OCI-LY1 (cell line): ENCODE data around the gene DHX36.

Source experiments
- H2AFZ ChIP-seq: fragments of 200-600 bp; sonication (generic), shearing (Covaris generic); 2 replicates; pipeline ENCODE4 v1.6.0; 2014; ENCODE audit warnings: antibody characterized with exemption, mild to moderate bottlenecking, low read length
- H3F3A ChIP-seq: fragments of 200-600 bp; sonication (generic), shearing (Covaris generic); 2 replicates; pipeline ENCODE4 v1.6.0; 2014; ENCODE audit warnings: mild to moderate bottlenecking, antibody characterized with exemption, low read length, moderate library complexity; ENCODE audit not compliant: insufficient read depth
- H3K27ac ChIP-seq: fragments of 200-600 bp; sonication (generic); 2 replicates; pipeline ENCODE4 v1.5.1; 2014; ENCODE audit warnings: low read length, mixed run types, mild to moderate bottlenecking, low read depth; ENCODE audit not compliant: poor library complexity, severe bottlenecking
- H3K27me3 ChIP-seq: fragments of 200-600 bp; sonication (generic); 2 replicates; pipeline ENCODE4 v1.6.0; 2014; ENCODE audit warnings: antibody characterized with exemption, mild to moderate bottlenecking, low read length, moderate library complexity; ENCODE audit not compliant: insufficient read depth
- H3K36me3 ChIP-seq: fragments of 200-600 bp; sonication (generic); 2 replicates; pipeline ENCODE4 v1.6.1; 2014; ENCODE audit warnings: mild to moderate bottlenecking, antibody characterized with exemption, low read length, moderate library complexity, mixed read lengths; ENCODE audit not compliant: insufficient read depth
- H3K4me1 ChIP-seq: fragments of 200-600 bp; sonication (generic); 2 replicates; pipeline ENCODE4 v1.5.1; 2014; ENCODE audit warnings: mild to moderate bottlenecking, low read length, moderate library complexity; ENCODE audit not compliant: insufficient read depth, severe bottlenecking
- H3K4me2 ChIP-seq: fragments of 200-600 bp; sonication (generic), shearing (Covaris generic); 2 replicates; pipeline ENCODE4 v1.6.1; 2014; ENCODE audit warnings: low read length
- H3K4me3 ChIP-seq: fragments of 200-600 bp; sonication (generic); 2 replicates; pipeline ENCODE4 v1.5.1; 2014; ENCODE audit warnings: low read length, low read depth, mild to moderate bottlenecking, mixed read lengths; ENCODE audit not compliant: poor library complexity, severe bottlenecking
- H3K79me2 ChIP-seq: fragments of 200-600 bp; shearing (Covaris generic); 2 replicates; pipeline ENCODE4 v1.6.1; 2016; ENCODE audit warnings: mixed run types, low read length, mixed read lengths; ENCODE audit not compliant: insufficient read depth
- H3K9ac ChIP-seq: fragments of 200-600 bp; sonication (generic), shearing (Covaris generic); 2 replicates; pipeline ENCODE4 v1.6.1; 2014; ENCODE audit warnings: mild to moderate bottlenecking, low read length, mixed read lengths
- H3K9me2 ChIP-seq: fragments of 200-600 bp; sonication (generic), shearing (Covaris generic); 2 replicates; pipeline ENCODE4 v1.6.1; 2014; ENCODE audit warnings: low read depth, mild to moderate bottlenecking, low read length, mixed read lengths
- H3K9me3 ChIP-seq: fragments of 200-600 bp; shearing (Covaris generic); 2 replicates; pipeline ENCODE4 v1.6.1; 2014; ENCODE audit warnings: low read length, mixed read lengths
- H4K20me1 ChIP-seq: fragments of 200-600 bp; sonication (generic), shearing (Covaris generic); 2 replicates; pipeline ENCODE4 v1.6.0; 2016; ENCODE audit warnings: mild to moderate bottlenecking, low read length; ENCODE audit not compliant: insufficient read depth
- EZH2 ChIP-seq: fragments of 200-600 bp; sonication (generic), shearing (Covaris generic); IDR thresholded peaks from 2 replicates; pipeline ENCODE4 v1.8.0; 2017; ENCODE audit warnings: borderline replicate concordance, mixed run types, mild to moderate bottlenecking, antibody characterized with exemption, low read length, moderate library complexity, mixed read lengths
- TF ChIP-seq, protein P1 (sequence below): fragments of 200-600 bp; sonication (generic), shearing (Covaris generic); IDR thresholded peaks from 2 replicates; pipeline ENCODE4 v1.5.1; 2017; ENCODE audit warnings: mild to moderate bottlenecking, antibody characterized with exemption, low read length, moderate library complexity, mixed read lengths

Gene DHX36

GRCh38 chr3:154275292-154275691, 49.0 kb downstream of the DHX36 start:
- H3K9ac ChIP-seq: no peak overlapping the region
- no peaks in the 10 kb centered on the region for H3F3A ChIP-seq
- H3K4me2 ChIP-seq: no peak overlapping the region
- H3K9me3 ChIP-seq: no peaks in the 10 kb centered on the region
- H3K4me1 ChIP-seq: no peaks in the 10 kb centered on the region
- no peaks in the 10 kb centered on the region for H3K79me2 ChIP-seq
- 0 out of 2 replicates have a peak, but pooled peaks cover 2% of the 10 kb centered on the region for H4K20me1 ChIP-seq
- no peaks in the 10 kb centered on the region for H3K9me2 ChIP-seq
- no peaks in the 10 kb centered on the region for H3K27me3 ChIP-seq
- no peak overlapping the region for H2AFZ ChIP-seq
- H3K4me3 ChIP-seq: no peak overlapping the region
- H3K36me3 ChIP-seq: peaks cover 97% of the 10 kb centered on the region
- H3K27ac ChIP-seq: no peak overlapping the region
- no peak for TF ChIP-seq EZH2
- TF ChIP-seq, protein P1, sequence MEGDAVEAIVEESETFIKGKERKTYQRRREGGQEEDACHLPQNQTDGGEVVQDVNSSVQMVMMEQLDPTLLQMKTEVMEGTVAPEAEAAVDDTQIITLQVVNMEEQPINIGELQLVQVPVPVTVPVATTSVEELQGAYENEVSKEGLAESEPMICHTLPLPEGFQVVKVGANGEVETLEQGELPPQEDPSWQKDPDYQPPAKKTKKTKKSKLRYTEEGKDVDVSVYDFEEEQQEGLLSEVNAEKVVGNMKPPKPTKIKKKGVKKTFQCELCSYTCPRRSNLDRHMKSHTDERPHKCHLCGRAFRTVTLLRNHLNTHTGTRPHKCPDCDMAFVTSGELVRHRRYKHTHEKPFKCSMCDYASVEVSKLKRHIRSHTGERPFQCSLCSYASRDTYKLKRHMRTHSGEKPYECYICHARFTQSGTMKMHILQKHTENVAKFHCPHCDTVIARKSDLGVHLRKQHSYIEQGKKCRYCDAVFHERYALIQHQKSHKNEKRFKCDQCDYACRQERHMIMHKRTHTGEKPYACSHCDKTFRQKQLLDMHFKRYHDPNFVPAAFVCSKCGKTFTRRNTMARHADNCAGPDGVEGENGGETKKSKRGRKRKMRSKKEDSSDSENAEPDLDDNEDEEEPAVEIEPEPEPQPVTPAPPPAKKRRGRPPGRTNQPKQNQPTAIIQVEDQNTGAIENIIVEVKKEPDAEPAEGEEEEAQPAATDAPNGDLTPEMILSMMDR: no peak

GRCh38 chr3:154274348-154274747, 49.9 kb downstream of the DHX36 start:
- Histone ChIP-seq H3K27me3 (no peaks in the 10 kb centered on the region), H3K79me2 (no peaks in the 10 kb centered on the region), H3K4me2 (no peak overlapping the region), H3K4me1 (no peaks in the 10 kb centered on the region), H3K9me3 (no peaks in the 10 kb centered on the region), H3K9me2 (no peaks in the 10 kb centered on the region), H3K9ac (no peak overlapping the region), H3K27ac (no peak overlapping the region), H3F3A (no peaks in the 10 kb centered on the region), H3K36me3 (peaks cover 97% of the 10 kb centered on the region), H2AFZ (no peak overlapping the region), H4K20me1 (0 out of 2 replicates have a peak, but pooled peaks cover 2% of the 10 kb centered on the region), H3K4me3 (no peak overlapping the region)
- TF ChIP-seq EZH2: no peak
- TF ChIP-seq, protein P1: no peak

GRCh38 chr3:154273381-154273780, 50.9 kb downstream of the DHX36 start:
- Histone ChIP-seq H3K4me1 (no peaks in the 10 kb centered on the region), H3K27me3 (no peaks in the 10 kb centered on the region), H3K4me2 (no peak overlapping the region), H3K27ac (no peak overlapping the region), H3K9me2 (no peaks in the 10 kb centered on the region), H4K20me1 (0 out of 2 replicates have a peak, but pooled peaks cover 2% of the 10 kb centered on the region), H2AFZ (no peak overlapping the region), H3K9ac (no peak overlapping the region), H3K4me3 (no peak overlapping the region), H3K36me3 (peaks cover 96% of the 10 kb centered on the region), H3K79me2 (0 out of 2 replicates have a peak, but pooled peaks cover 6% of the 10 kb centered on the region), H3K9me3 (no peaks in the 10 kb centered on the region), H3F3A (no peaks in the 10 kb centered on the region)
- TF ChIP-seq EZH2: no peak
- TF ChIP-seq, protein P1: no peak
